ENCODE data around the gene TMEM209. TPM values are rescaled to one million over a fixed set of nuclear protein-coding genes. Genes with fewer than 3 reads are reported as not detected.
"Not testable (repeated sequence)": the region's sequence is repeated elsewhere in the genome, so short reads cannot be mapped to it uniquely, and the experiment has no call there.

Gene TMEM209
- total RNA-seq, 1 donor: 16.2 TPM

DNA sequence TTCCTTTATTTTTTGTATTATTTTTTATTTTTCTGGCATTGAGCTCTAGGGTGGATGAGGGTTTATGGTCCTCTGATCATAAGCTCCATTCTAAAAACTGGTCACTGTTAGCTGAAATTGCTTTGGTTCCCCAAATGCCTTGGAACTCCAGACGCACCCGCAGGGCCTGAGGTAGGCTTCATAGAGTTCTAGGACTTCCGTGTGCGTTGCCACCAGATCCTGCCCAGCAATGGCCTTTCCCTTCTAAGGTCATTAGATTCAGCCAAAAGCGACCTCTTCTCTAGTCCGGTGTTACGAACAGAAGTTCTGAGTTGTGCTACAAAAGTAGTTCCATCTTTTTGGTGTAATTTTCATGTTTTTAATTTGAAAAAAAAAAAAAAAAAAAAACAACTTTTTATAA lies 70.5 kb downstream of the TMEM209 start:
- Histone ChIP-seq H3K4me1 (ENCODE audit: insufficient read depth, low read length) (no peaks in the 10 kb centered on the region), H3K9me3 (ENCODE audit: low read depth, low read length) (no peaks in the 10 kb centered on the region), H3K27me3 (ENCODE audit: insufficient read depth, low read length) (no peaks in the 10 kb centered on the region), H3K4me3 (ENCODE audit: low read length) (no peak overlapping the region)

DNA sequence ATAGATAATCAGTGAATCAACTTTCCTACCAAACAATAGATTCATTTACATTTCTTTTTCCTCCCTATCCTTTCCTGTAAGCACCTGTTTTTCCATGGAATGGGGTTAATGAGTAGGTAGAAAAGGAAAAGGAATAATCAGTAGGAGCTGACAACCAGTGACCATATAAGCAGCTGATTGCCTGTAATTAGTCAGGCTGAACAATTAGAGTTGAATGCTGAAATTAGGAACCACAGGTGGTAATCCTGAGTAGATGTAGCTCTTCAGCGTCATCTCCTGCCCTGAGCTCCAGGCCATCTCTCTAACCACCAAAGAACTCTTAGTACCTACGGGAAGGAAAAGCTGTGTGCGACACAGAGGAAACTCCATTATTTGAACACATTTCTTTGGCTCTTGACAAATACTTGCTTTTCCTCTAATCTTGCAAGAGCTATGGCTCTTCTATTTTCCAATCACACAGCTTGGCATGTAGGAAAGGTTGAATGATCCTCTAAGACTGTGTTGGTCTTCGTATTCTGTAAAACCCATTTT lies 71.0 kb downstream of the TMEM209 start:
- no peaks in the 10 kb centered on the region for H3K9me3 ChIP-seq (ENCODE audit: low read depth, low read length)
- no peaks in the 10 kb centered on the region for H3K27me3 ChIP-seq (ENCODE audit: insufficient read depth, low read length)
- H3K4me3 ChIP-seq (ENCODE audit: low read length): no peak overlapping the region
- H3K4me1 ChIP-seq (ENCODE audit: insufficient read depth, low read length): no peaks in the 10 kb centered on the region

DNA sequence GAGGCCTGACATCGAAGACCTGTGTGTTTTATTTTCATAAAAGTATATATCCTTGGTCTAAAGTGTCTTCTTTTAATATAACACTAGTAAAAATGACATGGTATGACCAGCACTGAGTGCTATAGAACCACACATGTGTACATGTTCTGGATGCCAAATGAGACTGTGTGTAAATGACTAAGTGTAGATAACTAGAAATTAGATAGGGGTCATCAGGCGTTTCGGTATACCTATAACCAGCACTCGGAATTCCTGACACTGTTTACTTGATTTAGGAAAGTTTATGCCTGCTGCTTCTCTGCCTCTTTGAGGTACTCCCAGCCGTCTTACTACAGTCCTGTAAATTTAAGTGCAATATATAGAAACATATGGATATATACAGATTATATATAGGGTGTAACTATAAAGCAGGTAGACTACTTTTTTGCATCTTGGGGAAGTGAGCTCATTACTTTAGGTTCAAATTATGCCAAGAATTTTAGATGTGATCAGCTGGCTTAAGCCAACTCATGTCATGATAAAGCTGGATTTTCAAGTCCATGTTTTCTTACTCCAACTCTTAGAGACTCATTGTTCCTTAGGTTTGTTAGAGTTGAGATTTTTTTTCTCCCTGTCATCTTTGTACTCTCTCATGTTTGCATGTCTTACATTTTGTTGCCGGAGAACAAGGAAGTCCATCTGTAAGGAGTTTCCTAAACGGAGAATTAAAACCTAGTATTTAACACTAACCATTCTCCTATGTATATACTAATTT lies 72.0 kb downstream of the TMEM209 start:
- Histone ChIP-seq H3K27me3 (ENCODE audit: insufficient read depth, low read length) (no peaks in the 10 kb centered on the region), H3K4me1 (ENCODE audit: insufficient read depth, low read length) (no peaks in the 10 kb centered on the region), H3K9me3 (ENCODE audit: low read depth, low read length) (no peaks in the 10 kb centered on the region), H3K4me3 (ENCODE audit: low read length) (no peak overlapping the region)

DNA sequence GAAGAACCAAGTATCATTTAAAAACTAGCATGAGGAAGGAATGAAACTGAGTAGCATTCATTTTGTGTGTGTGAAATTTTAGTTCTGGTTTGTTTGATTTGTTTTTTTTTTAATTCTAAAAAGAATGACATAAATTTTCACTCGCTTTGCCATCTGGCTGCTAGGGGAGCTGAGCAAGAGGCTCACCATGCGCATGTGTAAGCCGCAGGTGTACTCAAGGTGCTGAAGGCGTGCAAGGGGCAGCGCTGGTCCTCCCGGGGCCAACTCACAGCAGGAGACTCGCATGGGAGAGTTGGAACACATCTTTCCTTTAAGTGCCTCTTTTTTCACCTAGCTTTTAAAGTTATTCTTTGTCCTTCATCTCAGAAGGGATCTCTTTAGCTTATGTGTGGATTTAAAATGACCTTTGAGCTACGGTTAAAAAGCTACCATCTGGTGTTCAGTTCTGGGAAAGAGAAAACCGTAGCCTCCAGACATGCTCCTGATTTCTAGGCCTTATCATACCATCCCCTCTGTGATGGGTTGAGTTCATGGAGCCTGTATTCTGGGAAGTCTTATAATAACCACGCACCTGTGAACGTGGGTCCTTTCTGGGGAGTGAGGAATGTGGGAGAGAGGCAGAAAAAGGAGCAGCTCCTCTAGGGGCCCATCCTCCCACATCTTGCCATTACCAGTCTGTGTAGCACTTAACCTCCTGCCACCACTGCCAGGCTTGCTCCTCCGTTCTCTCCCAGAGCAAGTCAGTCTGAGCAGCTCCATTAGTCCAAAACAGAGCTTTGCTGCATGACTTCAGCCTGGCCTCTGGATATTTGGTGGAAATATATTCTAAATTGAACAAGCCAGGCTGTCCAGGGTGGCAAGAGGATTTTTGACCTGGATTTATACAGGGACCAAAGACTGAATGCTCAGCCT lies 73.0 kb downstream of the TMEM209 start:
- H3K27me3 ChIP-seq (ENCODE audit: insufficient read depth, low read length): no peaks in the 10 kb centered on the region
- H3K4me1 ChIP-seq (ENCODE audit: insufficient read depth, low read length): no peaks in the 10 kb centered on the region
- H3K4me3 ChIP-seq (ENCODE audit: low read length): no peak overlapping the region
- H3K9me3 ChIP-seq (ENCODE audit: low read depth, low read length): no peaks in the 10 kb centered on the region

DNA sequence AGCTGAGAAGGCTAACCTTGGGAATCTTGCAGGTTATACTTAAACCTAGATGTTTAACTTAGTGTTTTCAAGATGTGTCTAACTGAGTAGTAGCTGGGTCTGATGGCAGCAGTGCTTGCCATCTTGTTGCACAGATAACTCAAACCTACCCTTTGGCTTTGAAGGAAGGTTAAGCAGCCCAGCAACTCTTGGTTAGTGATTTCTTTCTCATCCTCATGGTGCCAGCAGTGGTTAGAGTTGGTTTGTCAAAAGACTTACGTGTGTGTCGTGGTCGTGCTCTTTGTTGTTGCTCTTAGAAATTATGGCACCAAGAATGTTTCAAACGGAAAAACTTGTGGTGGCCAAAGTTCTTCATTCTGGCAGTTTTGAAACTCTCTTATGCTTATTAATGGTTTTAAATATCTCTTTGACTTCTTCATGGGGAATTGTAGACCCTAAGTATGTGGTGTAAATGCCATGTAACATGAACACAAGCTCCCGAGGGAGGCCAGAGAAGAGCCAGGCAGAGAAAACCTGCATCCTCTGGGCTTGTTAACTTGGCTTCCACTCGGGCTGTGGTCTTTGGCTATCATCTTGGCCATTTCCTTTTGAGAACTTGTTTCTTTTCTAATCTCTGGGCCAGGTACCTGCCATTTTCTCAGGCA lies 73.9 kb downstream of the TMEM209 start:
- H3K4me1 ChIP-seq (ENCODE audit: insufficient read depth, low read length): no peaks in the 10 kb centered on the region
- H3K9me3 ChIP-seq (ENCODE audit: low read depth, low read length): no peaks in the 10 kb centered on the region
- H3K27me3 ChIP-seq (ENCODE audit: insufficient read depth, low read length): no peaks in the 10 kb centered on the region
- no peak overlapping the region for H3K4me3 ChIP-seq (ENCODE audit: low read length)

DNA sequence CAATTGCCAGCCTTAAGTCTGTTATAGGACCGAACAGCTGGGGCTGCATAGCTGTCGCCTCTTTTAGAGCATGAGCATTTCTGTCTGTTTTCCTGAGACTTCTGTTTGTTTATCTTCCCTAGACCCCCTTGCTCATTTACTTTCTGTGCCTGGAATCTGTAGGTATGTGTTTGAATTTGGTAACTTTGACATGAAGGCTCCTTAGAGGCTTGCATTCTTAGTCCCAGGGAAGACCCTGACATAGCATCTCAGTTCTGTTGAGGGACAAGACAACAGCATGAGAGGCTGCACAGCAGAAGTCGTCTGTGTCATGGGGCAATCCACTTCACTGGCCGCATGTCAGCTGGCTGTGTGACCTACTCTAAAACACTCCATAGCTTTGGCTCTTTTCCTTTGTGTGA lies 76.2 kb downstream of the TMEM209 start:
- Histone ChIP-seq H3K27me3 (ENCODE audit: insufficient read depth, low read length) (no peaks in the 10 kb centered on the region), H3K4me1 (ENCODE audit: insufficient read depth, low read length) (no peaks in the 10 kb centered on the region), H3K4me3 (ENCODE audit: low read length) (no peak overlapping the region), H3K9me3 (ENCODE audit: low read depth, low read length) (no peaks in the 10 kb centered on the region)

DNA sequence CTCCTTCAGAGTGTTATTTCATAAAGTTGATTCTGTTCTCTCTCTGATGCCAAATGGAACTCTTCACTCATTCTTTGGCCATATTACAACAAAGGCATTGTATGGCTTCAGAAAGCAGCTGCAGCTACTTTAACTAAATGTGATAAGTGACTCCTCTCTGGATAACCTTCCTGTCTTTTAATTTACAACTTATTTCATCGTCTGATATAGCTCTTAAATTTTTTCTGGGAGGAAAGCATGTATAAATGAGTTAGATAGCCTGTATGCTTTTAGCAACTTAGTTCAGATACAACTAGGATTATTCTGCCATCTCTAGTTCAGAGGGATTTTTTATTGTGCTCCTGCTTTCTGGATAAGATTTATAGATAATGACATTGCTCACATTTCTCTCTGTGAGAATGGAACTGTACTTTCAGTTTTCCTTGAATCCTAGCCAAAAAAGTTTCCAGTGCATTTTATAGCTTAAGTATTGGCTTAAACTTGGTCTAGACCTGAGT lies 77.3 kb downstream of the TMEM209 start:
- Histone ChIP-seq H3K4me1 (ENCODE audit: insufficient read depth, low read length) (no peaks in the 10 kb centered on the region), H3K27me3 (ENCODE audit: insufficient read depth, low read length) (no peaks in the 10 kb centered on the region), H3K4me3 (ENCODE audit: low read length) (no peak overlapping the region), H3K9me3 (ENCODE audit: low read depth, low read length) (no peaks in the 10 kb centered on the region)

DNA sequence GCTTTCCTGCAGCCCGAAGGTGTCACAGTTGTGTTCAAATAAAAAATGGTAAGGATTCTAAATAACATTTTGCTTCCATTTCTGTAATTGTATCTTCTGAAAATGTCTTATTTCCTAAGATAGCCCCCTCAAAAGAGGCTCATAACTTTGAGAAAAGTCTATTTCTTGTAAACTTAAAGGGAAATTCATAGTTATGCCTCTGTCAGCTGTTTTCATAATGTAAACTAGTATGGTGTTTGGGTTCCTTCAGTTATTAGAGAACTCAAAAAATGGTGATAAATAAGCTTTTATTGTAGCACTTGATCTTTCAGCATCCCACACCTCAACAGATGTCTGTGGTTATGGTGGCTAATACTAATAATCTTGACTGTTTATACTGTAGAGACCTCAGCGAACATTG lies 77.8 kb downstream of the TMEM209 start:
- Histone ChIP-seq H3K4me3 (ENCODE audit: low read length) (no peak overlapping the region), H3K4me1 (ENCODE audit: insufficient read depth, low read length) (no peaks in the 10 kb centered on the region), H3K27me3 (ENCODE audit: insufficient read depth, low read length) (no peaks in the 10 kb centered on the region), H3K9me3 (ENCODE audit: low read depth, low read length) (no peaks in the 10 kb centered on the region)

DNA sequence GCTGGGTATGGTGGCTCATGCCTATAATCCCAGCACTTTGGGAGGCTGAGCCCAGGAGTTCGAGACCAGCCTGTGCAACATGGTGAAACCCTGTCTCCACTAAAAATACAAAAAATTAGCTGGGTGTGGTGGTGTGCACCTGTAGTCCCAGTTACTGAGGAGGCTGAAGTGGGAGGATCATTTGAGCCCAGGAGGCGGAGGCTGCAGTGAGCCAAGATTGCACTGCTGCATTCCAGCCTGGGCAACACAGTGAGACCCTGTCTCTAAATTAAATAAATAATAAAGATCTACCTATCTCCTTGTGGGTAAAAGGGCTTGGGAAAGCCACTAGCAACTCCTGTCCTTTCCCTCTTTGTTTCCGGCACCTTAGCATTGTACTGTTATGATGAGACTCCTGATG lies 78.4 kb downstream of the TMEM209 start:
- H3K4me1 ChIP-seq (ENCODE audit: insufficient read depth, low read length); H3K9me3 ChIP-seq (ENCODE audit: low read depth, low read length); H3K27me3 ChIP-seq (ENCODE audit: insufficient read depth, low read length); H3K4me3 ChIP-seq (ENCODE audit: low read length): not testable (repeated sequence)

DNA sequence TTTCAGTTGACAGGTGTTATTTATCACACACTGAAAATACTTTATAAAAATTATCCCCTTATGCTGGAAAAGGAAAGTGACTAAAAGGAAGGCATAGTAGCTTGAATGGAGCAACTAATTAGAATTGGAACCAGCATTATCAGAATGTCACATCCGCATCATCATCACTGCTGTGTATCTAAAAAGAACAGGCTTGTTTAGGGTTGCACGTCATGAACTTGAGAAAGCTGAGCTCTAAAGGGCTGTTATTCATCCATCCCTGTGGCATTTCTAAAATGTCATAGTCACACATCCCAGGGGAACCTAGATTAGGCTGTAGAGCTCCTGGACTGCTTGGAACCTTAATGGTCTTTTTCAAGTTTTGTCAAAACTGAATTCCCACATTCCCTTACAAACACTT lies 80.5 kb downstream of the TMEM209 start:
- Histone ChIP-seq H3K27me3 (ENCODE audit: insufficient read depth, low read length) (no peaks in the 10 kb centered on the region), H3K4me1 (ENCODE audit: insufficient read depth, low read length) (no peaks in the 10 kb centered on the region), H3K9me3 (ENCODE audit: low read depth, low read length) (no peaks in the 10 kb centered on the region), H3K4me3 (ENCODE audit: low read length) (no peak overlapping the region)

DNA sequence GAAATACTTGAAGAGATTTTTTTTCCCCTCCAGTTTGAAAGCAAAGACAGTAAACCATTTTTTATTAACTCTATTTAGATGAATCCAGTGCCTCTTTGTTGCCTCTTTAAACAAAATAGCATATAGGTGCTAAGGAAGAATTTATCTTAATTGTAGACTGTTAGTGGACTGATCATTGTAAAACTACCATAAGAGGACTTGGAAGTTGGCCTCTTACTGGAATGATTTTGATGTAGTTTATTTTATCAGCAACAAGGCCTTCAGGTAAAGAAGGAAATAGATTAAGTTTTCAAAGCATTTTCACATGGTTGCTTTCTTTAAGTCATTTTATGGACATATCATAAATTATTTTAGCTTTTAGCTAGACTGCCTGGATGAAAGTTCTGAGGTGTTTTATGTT lies 81.7 kb downstream of the TMEM209 start:
- no peaks in the 10 kb centered on the region for H3K4me1 ChIP-seq (ENCODE audit: insufficient read depth, low read length)
- H3K27me3 ChIP-seq (ENCODE audit: insufficient read depth, low read length): no peaks in the 10 kb centered on the region
- no peaks in the 10 kb centered on the region for H3K9me3 ChIP-seq (ENCODE audit: low read depth, low read length)
- H3K4me3 ChIP-seq (ENCODE audit: low read length): no peak overlapping the region

DNA sequence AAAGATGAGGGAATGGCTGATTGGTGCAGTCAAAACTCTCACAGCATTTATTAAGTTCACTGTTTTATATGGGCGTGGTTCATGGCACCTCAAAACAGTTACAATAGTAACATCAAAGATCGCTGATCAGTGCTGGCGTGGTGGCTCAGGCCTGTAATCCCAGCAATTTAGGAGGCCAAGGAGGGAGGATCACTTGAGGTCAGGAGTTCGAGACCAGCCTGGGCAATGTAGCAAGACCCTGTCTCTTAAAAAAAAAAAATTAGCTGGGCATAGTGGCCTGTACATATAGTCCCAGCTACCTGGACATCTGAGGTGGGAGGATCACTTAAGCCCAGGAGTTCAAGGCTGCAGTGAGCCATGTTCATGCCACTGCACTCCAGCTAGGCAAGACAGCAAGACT lies 86.4 kb downstream of the TMEM209 start:
- H3K27me3 ChIP-seq (ENCODE audit: insufficient read depth, low read length): no peaks in the 10 kb centered on the region
- H3K4me3 ChIP-seq (ENCODE audit: low read length): no peak overlapping the region
- no peaks in the 10 kb centered on the region for H3K4me1 ChIP-seq (ENCODE audit: insufficient read depth, low read length)
- no peaks in the 10 kb centered on the region for H3K9me3 ChIP-seq (ENCODE audit: low read depth, low read length)

DNA sequence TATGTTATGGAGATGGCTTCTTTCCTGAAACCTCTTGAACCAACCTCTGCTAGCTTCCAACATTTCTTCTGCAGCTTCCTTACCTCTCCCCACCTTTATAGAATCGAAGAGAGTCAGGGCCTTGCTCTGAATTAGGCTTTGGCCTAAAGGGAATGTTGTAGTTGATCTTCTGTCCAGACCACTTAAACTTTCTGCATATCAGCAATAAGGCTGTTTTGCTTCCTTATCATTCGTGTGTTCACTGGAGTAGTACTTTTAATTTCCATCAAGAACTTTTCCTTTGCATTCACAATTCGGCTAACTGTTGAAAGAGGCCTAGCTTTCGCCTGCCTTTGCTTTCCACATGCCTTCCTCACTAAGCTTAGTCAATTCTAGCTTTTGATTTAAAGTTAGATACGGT lies 86.9 kb downstream of the TMEM209 start:
- Histone ChIP-seq H3K4me1 (ENCODE audit: insufficient read depth, low read length) (peaks cover 5% of the 10 kb centered on the region), H3K4me3 (ENCODE audit: low read length) (no peak overlapping the region), H3K9me3 (ENCODE audit: low read depth, low read length) (no peaks in the 10 kb centered on the region), H3K27me3 (ENCODE audit: insufficient read depth, low read length) (no peaks in the 10 kb centered on the region)

DNA sequence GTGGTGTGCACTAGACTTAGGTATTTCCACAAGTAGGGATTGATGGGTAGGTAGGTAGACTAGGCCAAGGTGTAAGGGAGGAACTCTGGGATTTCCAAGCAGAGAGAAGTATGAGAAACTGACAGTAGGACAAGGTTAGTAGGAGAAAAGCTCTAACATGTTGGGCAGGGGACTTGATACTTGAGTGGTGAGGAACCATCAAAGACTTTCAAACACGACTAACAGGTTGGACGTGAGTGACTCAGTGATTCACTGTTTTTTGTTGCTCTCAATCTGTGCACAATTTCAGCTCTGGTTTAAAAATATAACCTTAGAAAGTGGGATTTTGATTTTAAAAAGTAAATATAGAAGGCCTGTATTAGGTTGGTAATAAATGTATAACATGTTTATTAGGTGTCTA lies 90.4 kb downstream of the TMEM209 start:
- H3K27me3 ChIP-seq (ENCODE audit: insufficient read depth, low read length): no peaks in the 10 kb centered on the region
- no peak overlapping the region for H3K4me3 ChIP-seq (ENCODE audit: low read length)
- H3K4me1 ChIP-seq (ENCODE audit: insufficient read depth, low read length): peaks cover 8% of the 10 kb centered on the region
- H3K9me3 ChIP-seq (ENCODE audit: low read depth, low read length): no peaks in the 10 kb centered on the region

Data from mononuclear cell (primary cell).